H9 (cell line): ENCODE data around the gene RALGDS. TPM values are rescaled to one million over a fixed set of nuclear protein-coding genes. Genes with fewer than 3 reads are reported as not detected.

Experiments used
- DNase-seq: peaks from one replicate; pipeline ENCODE4 v3.0.0-alpha.2; 2017
- H2AFZ ChIP-seq: one replicate; pipeline ENCODE4 v1.6.1; 2013; ENCODE audit warnings: mild to moderate bottlenecking, low read length, control low read depth, moderate library complexity
- H2AK5ac ChIP-seq: 2 replicates; pipeline ENCODE4 v1.6.1; 2013; ENCODE audit warnings: low read length, control low read depth, mixed read lengths; ENCODE audit not compliant: insufficient read length
- H2BK120ac ChIP-seq: one replicate; pipeline ENCODE4 v1.6.1; 2013; ENCODE audit warnings: low read depth, mild to moderate bottlenecking, low read length, control low read depth, inconsistent platforms; ENCODE audit not compliant: poor library complexity, severe bottlenecking
- H2BK12ac ChIP-seq: 2 replicates; pipeline ENCODE4 v1.6.1; 2013; ENCODE audit warnings: low read length, control low read depth, mixed read lengths, low read depth; ENCODE audit not compliant: insufficient read length
- H2BK15ac ChIP-seq: 2 replicates; pipeline ENCODE4 v1.6.1; 2013; ENCODE audit warnings: low read depth, low read length, control low read depth
- H2BK20ac ChIP-seq: one replicate; pipeline ENCODE4 v1.6.1; 2013; ENCODE audit warnings: low read depth, mild to moderate bottlenecking, low read length, control low read depth, inconsistent platforms; ENCODE audit not compliant: poor library complexity, severe bottlenecking
- H2BK5ac ChIP-seq: 2 replicates; pipeline ENCODE4 v1.6.1; 2013; ENCODE audit warnings: low read length, control low read depth, mixed read lengths; ENCODE audit not compliant: insufficient read length
- H3K14ac ChIP-seq: 2 replicates; pipeline ENCODE4 v1.6.1; 2013; ENCODE audit warnings: low read length, control low read depth; ENCODE audit not compliant: insufficient read depth
- H3K18ac ChIP-seq: 2 replicates; pipeline ENCODE4 v1.6.1; 2013; ENCODE audit warnings: low read depth, mild to moderate bottlenecking, mixed read lengths, low read length, control low read depth; ENCODE audit not compliant: insufficient read length
- H3K23ac ChIP-seq: 2 replicates; pipeline ENCODE4 v1.6.1; 2013; ENCODE audit warnings: low read length, control low read depth, mixed read lengths, low read depth; ENCODE audit not compliant: insufficient read length
- H3K23me2 ChIP-seq: 2 replicates; pipeline ENCODE4 v1.6.1; 2013; ENCODE audit warnings: low read depth, mild to moderate bottlenecking, mixed read lengths, low read length, control low read depth; ENCODE audit not compliant: insufficient read length, poor library complexity, severe bottlenecking
- H3K27ac ChIP-seq: 2 replicates; pipeline ENCODE4 v1.5.1; 2013; ENCODE audit warnings: low read length, control low read depth, mixed read lengths, low read depth; ENCODE audit not compliant: insufficient read length
- H3K27me3 ChIP-seq: 2 replicates; pipeline ENCODE4 v1.6.1; 2013; ENCODE audit warnings: low read length, control low read depth, inconsistent platforms; ENCODE audit not compliant: insufficient read depth
- H3K4ac ChIP-seq: 2 replicates; pipeline ENCODE4 v1.6.1; 2013; ENCODE audit warnings: low read depth, mild to moderate bottlenecking, control low read depth, inconsistent platforms, low read length, moderate library complexity
- H3K4me1 ChIP-seq: 2 replicates; pipeline ENCODE4 v1.6.1; 2013; ENCODE audit warnings: low read length, control low read depth, inconsistent platforms; ENCODE audit not compliant: insufficient read depth
- H3K4me2 ChIP-seq: 2 replicates; pipeline ENCODE4 v1.6.1; 2013; ENCODE audit warnings: low read length, control low read depth, mixed read lengths; ENCODE audit not compliant: insufficient read length, insufficient read depth
- H3K56ac ChIP-seq: 2 replicates; pipeline ENCODE4 v1.6.1; 2013; ENCODE audit warnings: low read depth, mild to moderate bottlenecking, mixed read lengths, low read length, control low read depth; ENCODE audit not compliant: insufficient read length
- H3K79me1 ChIP-seq: 2 replicates; pipeline ENCODE4 v1.6.1; 2013; ENCODE audit warnings: low read depth, mild to moderate bottlenecking, moderate library complexity, low read length, control low read depth, inconsistent platforms; ENCODE audit not compliant: insufficient read depth, poor library complexity, severe bottlenecking
- H3K79me2 ChIP-seq: 2 replicates; pipeline ENCODE4 v1.6.1; 2013; ENCODE audit warnings: low read length, control low read depth, inconsistent platforms; ENCODE audit not compliant: insufficient read depth
- H3K9ac ChIP-seq: 2 replicates; pipeline ENCODE4 v1.6.1; 2013; ENCODE audit warnings: low read length, control low read depth, mixed read lengths; ENCODE audit not compliant: insufficient read length; ENCODE audit errors: extremely low read depth
- H3K9me3 ChIP-seq: one replicate; pipeline ENCODE4 v1.6.1; 2013; ENCODE audit warnings: low read depth, low read length, inconsistent platforms; ENCODE audit not compliant: control insufficient read depth
- H3T11ph ChIP-seq: one replicate; pipeline ENCODE4 v1.6.1; 2013; ENCODE audit warnings: mild to moderate bottlenecking, low read length, control low read depth, inconsistent platforms
- H4K20me1 ChIP-seq: one replicate; pipeline ENCODE4 v1.6.1; 2013; ENCODE audit not compliant: control insufficient read depth, insufficient read length, insufficient read depth
- H4K5ac ChIP-seq: 2 replicates; pipeline ENCODE4 v1.6.1; 2013; ENCODE audit warnings: low read depth, mild to moderate bottlenecking, mixed read lengths, low read length, control low read depth; ENCODE audit not compliant: insufficient read length
- H4K8ac ChIP-seq: replicated peaks from 2 replicates; pipeline ENCODE4 v1.6.1; 2013; ENCODE audit warnings: low read length, control low read depth, mixed read lengths, low read depth; ENCODE audit not compliant: insufficient read length
- H4K91ac ChIP-seq: 2 replicates; pipeline ENCODE4 v1.6.1; 2013; ENCODE audit warnings: low read depth, mild to moderate bottlenecking, moderate library complexity, mixed read lengths, low read length, control low read depth; ENCODE audit not compliant: insufficient read length
- H3K27ac Mint-ChIP-seq, 3 experiments: 2 replicates in 2 of 3; 3 replicates in 1 of 3; pipeline ENCODE4 v1.8.0; 2020 to 2021; ENCODE audit warnings: mixed read lengths in 3 of 3, mild to moderate bottlenecking in 1 of 3, moderate library complexity in 1 of 3
- H3K27me3 Mint-ChIP-seq: 2 replicates; pipeline ENCODE4 v1.8.0; 2021; ENCODE audit warnings: low read depth, mild to moderate bottlenecking, moderate library complexity, mixed read lengths
- H3K36me3 Mint-ChIP-seq, 3 experiments: 2 replicates in 2 of 3; 3 replicates in 1 of 3; pipeline ENCODE4 v1.8.0; 2020 to 2021; ENCODE audit warnings: low read depth in 3 of 3, mixed read lengths in 3 of 3; ENCODE audit not compliant: insufficient read depth in 1 of 3
- H3K4me1 Mint-ChIP-seq, 2 experiments: 2 replicates each; pipeline ENCODE4 v1.8.0; 2020; ENCODE audit warnings: mixed read lengths in 2 of 2
- H3K4me3 Mint-ChIP-seq, 2 experiments: 2 replicates in 1 of 2; 3 replicates in 1 of 2; pipeline ENCODE4 v1.8.0; 2020 to 2021; ENCODE audit warnings: mild to moderate bottlenecking in 2 of 2, mixed read lengths in 2 of 2, moderate library complexity in 1 of 2
- H3K9me3 Mint-ChIP-seq, 2 experiments: 2 replicates in 1 of 2; 3 replicates in 1 of 2; pipeline ENCODE4 v1.8.0; 2020; ENCODE audit warnings: mild to moderate bottlenecking in 2 of 2, mixed read lengths in 2 of 2, moderate library complexity in 1 of 2
- WGBS: extraction: QIAGEN DNeasy Blood & Tissue Kit; methylation state at CpG from one replicate; pipeline ENCODE4 v1.1.7; 2013; ENCODE audit warnings: missing lambda C conversion rate, low lambda C conversion rate, mixed read lengths; ENCODE audit not compliant: insufficient read length; ENCODE audit errors: extremely low coverage; 5-methylcytosine and 5-hydroxymethylcytosine counted together
- total RNA-seq: library from RNA; stranded (reverse); gene quantifications from 2 replicates; pipeline ENCODE4 v1.2.1, GENCODE V29; 2021
- TF ChIP-seq, protein P1 (sequence below): fragments of 200-600 bp; sonication (generic); conservative IDR thresholded peaks from 3 replicates; pipeline ENCODE4 v1.8.0; 2021; ENCODE audit warnings: antibody characterized with exemption, mild to moderate bottlenecking

Gene RALGDS
- total RNA-seq, 1 experiment from 2014 or later: 21.3 TPM

DNA sequence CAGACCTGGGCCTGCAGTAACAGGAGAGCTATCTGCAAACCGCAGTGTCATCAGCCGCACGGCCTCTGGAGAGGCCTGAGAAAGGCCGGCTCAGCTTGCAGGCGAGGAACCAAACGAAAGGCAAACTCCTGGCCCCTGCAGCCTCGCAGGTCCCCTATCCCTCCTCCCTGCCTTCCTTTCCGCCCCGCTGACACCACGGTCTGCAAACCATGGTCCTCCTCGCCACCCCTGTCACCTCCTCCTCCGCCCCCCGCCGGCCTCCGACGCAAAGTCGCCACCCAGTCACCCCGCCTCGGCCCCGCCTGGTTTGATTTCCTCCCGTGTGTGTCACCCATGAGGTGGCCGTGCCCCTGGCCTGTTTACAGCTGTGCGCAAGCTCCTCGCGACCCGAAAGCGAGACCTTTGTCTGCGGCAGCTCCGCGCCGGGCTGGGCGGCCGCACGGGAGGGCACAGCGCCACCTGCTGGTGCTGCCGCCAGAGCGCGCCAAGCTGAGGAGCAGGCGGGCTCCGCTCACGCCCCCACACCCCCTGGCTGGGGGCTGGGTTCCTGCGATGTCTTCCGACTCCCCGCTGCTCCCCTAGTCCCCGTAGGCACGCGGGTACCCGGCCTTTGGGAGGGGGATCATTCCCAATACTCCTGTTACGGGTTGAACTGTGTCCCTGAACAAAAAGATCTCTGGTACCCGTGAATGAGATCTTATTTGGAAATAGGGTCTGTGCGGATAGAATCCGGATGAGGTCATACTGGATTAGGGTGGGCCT is 23.3 kb upstream of the RALGDS start:
- H3K27ac ChIP-seq: no peak overlapping the region
- H3K27me3 ChIP-seq: no peaks in the 10 kb centered on the region
- no peak overlapping the region for H2BK120ac ChIP-seq
- WGBS: no CpG with 5 or more reads among the region's 52 CpGs
- TF ChIP-seq, protein P1, sequence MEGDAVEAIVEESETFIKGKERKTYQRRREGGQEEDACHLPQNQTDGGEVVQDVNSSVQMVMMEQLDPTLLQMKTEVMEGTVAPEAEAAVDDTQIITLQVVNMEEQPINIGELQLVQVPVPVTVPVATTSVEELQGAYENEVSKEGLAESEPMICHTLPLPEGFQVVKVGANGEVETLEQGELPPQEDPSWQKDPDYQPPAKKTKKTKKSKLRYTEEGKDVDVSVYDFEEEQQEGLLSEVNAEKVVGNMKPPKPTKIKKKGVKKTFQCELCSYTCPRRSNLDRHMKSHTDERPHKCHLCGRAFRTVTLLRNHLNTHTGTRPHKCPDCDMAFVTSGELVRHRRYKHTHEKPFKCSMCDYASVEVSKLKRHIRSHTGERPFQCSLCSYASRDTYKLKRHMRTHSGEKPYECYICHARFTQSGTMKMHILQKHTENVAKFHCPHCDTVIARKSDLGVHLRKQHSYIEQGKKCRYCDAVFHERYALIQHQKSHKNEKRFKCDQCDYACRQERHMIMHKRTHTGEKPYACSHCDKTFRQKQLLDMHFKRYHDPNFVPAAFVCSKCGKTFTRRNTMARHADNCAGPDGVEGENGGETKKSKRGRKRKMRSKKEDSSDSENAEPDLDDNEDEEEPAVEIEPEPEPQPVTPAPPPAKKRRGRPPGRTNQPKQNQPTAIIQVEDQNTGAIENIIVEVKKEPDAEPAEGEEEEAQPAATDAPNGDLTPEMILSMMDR: peak; percentile 100
- H3K9me3 Mint-ChIP-seq: no peaks in the 10 kb centered on the region
- peaks cover 9% of the 10 kb centered on the region for H3K27me3 Mint-ChIP-seq
- peaks cover 23 to 28% of the 10 kb centered on the region in 2 experiments for H3K4me1 Mint-ChIP-seq
- H3K27ac Mint-ChIP-seq: peak overlapping the region in 1 of 3 experiments; percentile 85; a peak in 1 of 7 replicates
- no peak overlapping the region for H4K5ac ChIP-seq
- H4K8ac ChIP-seq: no peak overlapping the region
- H2BK15ac ChIP-seq: no peak overlapping the region
- no peak overlapping the region for H3K56ac ChIP-seq
- H3K79me2 ChIP-seq: no peaks in the 10 kb centered on the region
- peak overlapping the region; percentile 60 to 76 for H3K4me3 Mint-ChIP-seq
- H2AFZ ChIP-seq: no peak overlapping the region
- H2AK5ac ChIP-seq: no peak overlapping the region
- H3K18ac ChIP-seq: peak overlapping the region; percentile 80
- no peak overlapping the region for H3K23ac ChIP-seq
- no peaks in the 10 kb centered on the region for H3K79me1 ChIP-seq
- no peak overlapping the region for H2BK12ac ChIP-seq
- no peak overlapping the region for H2BK5ac ChIP-seq
- no peak overlapping the region for H3K4ac ChIP-seq
- peaks cover 15% of the 10 kb centered on the region for H3K23me2 ChIP-seq
- H4K20me1 ChIP-seq: peaks cover 2% of the 10 kb centered on the region
- H3T11ph ChIP-seq: no peak overlapping the region
- no peak overlapping the region for H3K9ac ChIP-seq
- DNase-seq: peak; percentile 84
- no peak overlapping the region for H4K91ac ChIP-seq
- no peak overlapping the region for H2BK20ac ChIP-seq
- peaks cover 5% of the 10 kb centered on the region; the same call in 1 of the 2 replicates for H3K4me1 ChIP-seq
- H3K9me3 ChIP-seq: no peaks in the 10 kb centered on the region
- peaks cover 0 to 6% (median 4%) of the 10 kb centered on the region in 3 experiments; a peak in 4 of 7 replicates for H3K36me3 Mint-ChIP-seq
- H3K4me2 ChIP-seq: peak overlapping the region; percentile 30
- peak overlapping the region; percentile 90 for H3K14ac ChIP-seq
